NCI-H1417 (cell line): ENCODE data around the gene RBMY1B.
"Not testable (repeated sequence)": the region's sequence is repeated elsewhere in the genome, so short reads cannot be mapped to it uniquely, and the experiment has no call there.

Experiments used
- DNase-seq, 3 experiments: peaks; one replicate each; lab custom pipeline; 2025; lab: John Stamatoyannopoulos, UW

RBMY1B gene

DNA sequence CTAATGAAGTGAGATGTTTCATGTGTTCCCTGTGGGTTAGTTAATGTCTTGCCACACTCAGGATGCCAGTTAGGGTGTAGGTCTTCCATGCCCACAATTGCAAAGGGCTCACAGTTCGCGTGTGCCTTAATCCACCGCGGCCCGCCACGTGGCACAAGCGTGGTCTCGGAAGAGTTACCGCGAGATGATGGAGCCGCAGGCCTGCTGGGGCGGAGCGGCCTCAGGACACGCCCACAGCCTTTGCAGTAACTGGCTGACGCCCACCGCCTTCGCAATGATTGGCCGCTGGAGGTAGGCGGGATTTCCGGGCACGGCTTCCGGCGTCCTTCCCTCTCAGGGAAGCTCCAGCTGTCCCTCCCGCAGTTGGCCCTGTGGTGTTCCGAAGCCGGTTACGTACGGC, at the start of gene RBMY1B:
TSS of gene RBMY1B (plus strand) at position 301 of the 400 bp plus-strand sequence. CDS start 2,013 bp downstream, outside the sequence.
- DNase-seq = not testable (repeated sequence)

DNA sequence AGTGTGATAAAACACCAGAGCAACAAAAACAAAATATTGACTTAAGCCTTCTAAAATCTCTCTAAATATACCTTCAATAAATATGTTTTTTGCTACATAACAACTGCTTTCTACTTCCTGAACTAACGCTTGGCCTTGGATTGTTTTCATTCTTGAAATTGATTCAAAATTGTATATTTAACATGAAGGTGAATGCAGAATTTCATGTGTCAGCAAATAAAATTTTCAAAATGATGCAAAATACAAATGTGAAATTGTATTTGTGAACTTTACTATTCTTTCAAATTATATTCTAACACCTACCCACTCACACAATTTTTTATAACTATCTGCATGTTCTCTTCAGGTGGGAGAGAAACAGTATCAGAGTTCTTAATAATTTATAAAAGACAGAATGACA, 48.2 kb upstream of the RBMY1B start:
- not testable (repeated sequence) for DNase-seq

GRCh38 chrY:21482967-21483366, 28.2 kb upstream of the RBMY1B start:
- no peak for DNase-seq

GRCh38 chrY:21534579-21534978, 23.4 kb downstream of the RBMY1B start, which contains the start of gene RBMY1A1:
RBMY1A1 (plus strand) TSS chrY:21534879; CDS start chrY:21536892, 2,013 bp downstream.
- not testable (repeated sequence) for DNase-seq

DNA sequence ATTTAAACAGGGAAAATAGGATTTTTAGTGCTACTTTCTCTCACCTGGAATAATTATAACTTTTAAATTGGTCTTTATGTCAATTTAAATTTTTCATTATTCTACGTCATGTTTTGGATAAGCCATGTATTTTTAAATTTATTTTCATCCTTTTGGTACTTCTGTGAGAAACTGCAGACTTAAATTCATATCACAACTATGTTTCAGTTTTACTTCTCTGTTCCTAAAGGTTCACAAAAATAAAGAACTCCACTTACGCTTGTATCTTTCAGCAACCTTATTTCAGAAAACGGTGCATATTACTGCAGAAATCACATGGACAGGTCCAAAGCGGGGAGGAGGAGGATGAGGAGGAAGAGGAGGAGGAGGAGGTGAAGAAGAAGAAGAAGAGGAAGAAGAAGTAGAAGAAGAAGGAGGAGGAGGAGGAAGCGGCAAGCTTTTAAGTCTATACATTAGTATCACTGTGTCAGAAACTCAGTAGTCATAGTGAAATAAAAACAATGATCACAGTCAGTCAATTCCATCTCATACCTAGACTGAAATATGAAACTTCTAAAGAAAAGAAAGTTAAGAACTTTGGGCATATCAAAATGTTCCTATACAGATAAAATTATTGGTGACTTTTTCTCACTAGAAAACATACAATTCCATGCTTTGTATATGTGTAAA, 48.3 kb downstream of the RBMY1B start:
- DNase-seq = not testable (repeated sequence)
